ENCODE measurements around the gene TRPM3.

Gene TRPM3

DNA sequence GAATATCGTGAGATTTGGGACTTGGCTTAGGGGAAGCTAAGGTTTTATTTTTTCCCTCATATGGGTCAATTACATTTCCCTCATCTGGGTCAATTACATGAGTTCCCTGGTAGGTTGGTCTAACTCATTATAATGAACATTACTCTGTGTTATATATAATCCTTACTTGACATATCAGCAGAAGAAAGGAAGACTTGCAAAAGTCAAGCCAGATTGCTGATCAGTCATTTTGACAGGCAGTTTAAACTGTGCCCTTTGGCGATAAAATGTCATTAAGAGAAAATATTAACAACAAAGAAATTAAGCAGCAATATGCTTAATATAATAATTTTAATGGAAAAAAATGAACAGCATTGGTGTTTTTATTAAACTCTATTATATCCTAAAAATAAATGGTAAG, 23.1 kb upstream of the TRPM3 start:
- H3K4me3 ChIP-seq (ENCODE audit: low read depth, low read length): no peak overlapping the region
- TF ChIP-seq, protein P1, sequence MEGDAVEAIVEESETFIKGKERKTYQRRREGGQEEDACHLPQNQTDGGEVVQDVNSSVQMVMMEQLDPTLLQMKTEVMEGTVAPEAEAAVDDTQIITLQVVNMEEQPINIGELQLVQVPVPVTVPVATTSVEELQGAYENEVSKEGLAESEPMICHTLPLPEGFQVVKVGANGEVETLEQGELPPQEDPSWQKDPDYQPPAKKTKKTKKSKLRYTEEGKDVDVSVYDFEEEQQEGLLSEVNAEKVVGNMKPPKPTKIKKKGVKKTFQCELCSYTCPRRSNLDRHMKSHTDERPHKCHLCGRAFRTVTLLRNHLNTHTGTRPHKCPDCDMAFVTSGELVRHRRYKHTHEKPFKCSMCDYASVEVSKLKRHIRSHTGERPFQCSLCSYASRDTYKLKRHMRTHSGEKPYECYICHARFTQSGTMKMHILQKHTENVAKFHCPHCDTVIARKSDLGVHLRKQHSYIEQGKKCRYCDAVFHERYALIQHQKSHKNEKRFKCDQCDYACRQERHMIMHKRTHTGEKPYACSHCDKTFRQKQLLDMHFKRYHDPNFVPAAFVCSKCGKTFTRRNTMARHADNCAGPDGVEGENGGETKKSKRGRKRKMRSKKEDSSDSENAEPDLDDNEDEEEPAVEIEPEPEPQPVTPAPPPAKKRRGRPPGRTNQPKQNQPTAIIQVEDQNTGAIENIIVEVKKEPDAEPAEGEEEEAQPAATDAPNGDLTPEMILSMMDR (IDR thresholded peaks at IDR 0.05; ENCODE audit: insufficient read depth, low read depth, low read length, missing control alignments): no peak
- no peak for DNase-seq (ENCODE audit: low read depth)

DNA sequence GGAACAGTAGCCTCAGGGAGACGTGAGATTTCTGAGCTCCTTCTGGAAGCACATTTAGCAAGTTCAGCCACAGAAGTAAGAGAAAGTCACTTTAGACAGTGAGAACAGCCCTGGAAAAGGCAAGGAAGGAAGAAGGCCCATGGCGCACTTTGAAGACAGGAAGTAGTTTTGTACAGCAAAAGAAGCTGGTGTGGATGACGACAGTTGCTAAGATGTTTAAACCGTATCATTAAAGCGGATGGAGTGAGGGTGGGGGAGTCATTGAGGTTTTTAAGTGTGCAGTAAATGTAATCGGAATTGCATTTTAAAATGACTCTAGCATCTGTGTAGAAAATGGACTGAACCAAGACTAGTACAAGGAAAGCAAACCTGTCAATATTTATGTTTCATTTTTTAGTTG, 15.3 kb upstream of the TRPM3 start:
- TF ChIP-seq, protein P1 (IDR thresholded peaks at IDR 0.05; ENCODE audit: insufficient read depth, low read depth, low read length, missing control alignments): no peak
- no peak for DNase-seq (ENCODE audit: low read depth)

DNA sequence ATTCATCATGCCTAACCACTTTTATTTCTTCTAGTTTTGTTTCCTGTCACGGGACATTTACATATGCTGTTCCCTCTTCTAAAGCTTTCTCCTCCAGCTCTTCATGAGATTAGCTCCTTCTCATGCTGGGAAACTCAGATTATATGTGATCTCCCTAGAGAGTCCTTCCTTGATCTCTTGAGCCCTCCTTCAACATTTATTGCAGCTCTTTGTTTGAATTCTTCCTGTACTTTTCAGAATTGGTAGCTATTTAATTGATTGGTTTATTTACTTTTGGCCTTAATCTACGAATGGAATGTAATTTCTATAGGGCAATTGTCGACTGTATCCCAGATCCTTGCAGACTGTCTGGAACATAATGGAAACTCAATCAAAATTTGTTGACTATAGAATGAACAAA, 9.7 kb upstream of the TRPM3 start:
- H3K4me3 ChIP-seq (ENCODE audit: low read depth, low read length): no peak overlapping the region

More for the DNA sequence above, 15.3 kb upstream of the TRPM3 start:
- H3K4me3 ChIP-seq (ENCODE audit: low read depth, low read length): no peak overlapping the region

DNA sequence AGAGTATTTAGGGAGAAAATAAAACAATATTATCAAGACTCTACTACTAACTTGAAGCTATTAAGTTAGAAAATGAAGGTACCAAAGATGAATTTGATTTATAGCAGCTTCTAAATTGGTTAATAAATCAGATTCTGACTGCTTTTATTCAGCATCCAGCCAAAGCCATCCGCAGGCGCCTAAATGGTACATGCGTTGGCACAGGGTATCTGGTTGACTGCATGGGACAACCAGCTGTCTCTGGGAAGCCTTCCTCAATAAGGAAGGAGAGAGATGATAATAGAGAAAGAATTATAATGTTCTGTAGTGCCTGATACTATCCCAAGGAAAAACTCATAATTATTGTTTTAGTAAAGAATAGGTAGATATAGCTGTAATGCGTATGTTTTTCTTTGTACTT, 9.1 kb upstream of the TRPM3 start:
- no peak overlapping the region for H3K4me3 ChIP-seq (ENCODE audit: low read depth, low read length)
- no peak for DNase-seq (ENCODE audit: low read depth)
- TF ChIP-seq, protein P1 (IDR thresholded peaks at IDR 0.05; ENCODE audit: insufficient read depth, low read depth, low read length, missing control alignments): no peak

More for the DNA sequence above, 9.7 kb upstream of the TRPM3 start:
- no peak for DNase-seq (ENCODE audit: low read depth)
- TF ChIP-seq, protein P1 (IDR thresholded peaks at IDR 0.05; ENCODE audit: insufficient read depth, low read depth, low read length, missing control alignments): no peak

DNA sequence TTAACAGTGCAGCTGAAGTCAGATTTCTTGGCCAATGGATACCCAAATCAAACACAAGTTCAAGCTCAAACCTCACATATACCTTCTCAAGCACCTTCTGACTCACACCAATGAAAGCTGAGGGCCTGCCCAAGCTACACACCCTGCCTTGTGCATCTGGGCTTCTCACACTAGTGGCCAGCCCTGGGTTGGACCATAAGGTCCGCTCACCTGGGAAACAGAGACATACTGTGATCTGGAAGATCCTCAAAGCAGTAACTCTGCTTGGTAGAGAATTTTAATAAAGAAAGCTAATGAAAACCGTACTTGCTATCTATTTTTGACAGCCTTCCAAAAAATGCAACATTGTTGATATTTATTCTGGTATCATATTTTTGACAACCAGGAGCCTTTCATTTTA, 7.4 kb upstream of the TRPM3 start:
- no peak for DNase-seq (ENCODE audit: low read depth)
- TF ChIP-seq, protein P1 (IDR thresholded peaks at IDR 0.05; ENCODE audit: insufficient read depth, low read depth, low read length, missing control alignments): no peak
- no peak overlapping the region for H3K4me3 ChIP-seq (ENCODE audit: low read depth, low read length)

DNA sequence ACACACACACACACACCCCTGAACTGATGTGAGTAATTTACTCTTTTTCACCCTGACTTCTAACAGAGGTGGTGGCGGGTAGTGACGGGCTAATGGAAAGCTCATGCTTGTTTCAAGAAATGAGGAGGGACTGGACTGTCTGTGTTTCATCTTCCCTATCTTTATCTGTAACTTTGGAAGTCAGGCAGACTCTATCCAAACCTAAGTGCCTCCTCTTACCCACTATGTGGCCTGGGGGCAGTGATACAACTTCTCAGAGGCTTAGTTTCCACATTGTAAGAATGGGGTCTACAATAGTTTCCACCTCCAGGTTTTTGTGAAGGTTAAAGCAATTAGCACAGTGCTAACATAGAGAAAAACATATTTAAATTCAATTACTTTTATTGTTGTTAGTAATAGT, 5.9 kb upstream of the TRPM3 start:
- TF ChIP-seq, protein P1 (IDR thresholded peaks at IDR 0.05; ENCODE audit: insufficient read depth, low read depth, low read length, missing control alignments): no peak
- DNase-seq (ENCODE audit: low read depth): no peak
- no peak overlapping the region for H3K4me3 ChIP-seq (ENCODE audit: low read depth, low read length)

DNA sequence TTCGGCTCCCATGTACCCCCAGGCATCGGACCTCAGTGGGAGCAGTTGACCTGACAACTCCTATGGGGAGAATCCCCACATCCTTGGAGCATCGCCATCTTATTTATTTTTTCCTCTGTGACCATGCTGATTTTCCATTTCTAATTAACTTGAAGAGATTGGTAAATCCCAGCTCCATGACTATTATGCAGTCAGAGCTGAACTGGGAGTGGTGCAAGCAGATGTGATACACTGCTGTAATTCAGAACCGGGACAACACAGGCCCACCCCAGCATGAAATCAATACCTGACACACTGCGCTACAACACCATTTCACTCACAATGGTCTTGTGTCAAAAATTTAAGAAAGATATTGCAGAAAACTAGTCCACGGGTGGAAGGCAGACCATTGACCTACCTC, 1.0 kb upstream of the TRPM3 start:
- H3K4me3 ChIP-seq (ENCODE audit: low read depth, low read length): no peak overlapping the region
- DNase-seq (ENCODE audit: low read depth): no peak
- TF ChIP-seq, protein P1 (IDR thresholded peaks at IDR 0.05; ENCODE audit: insufficient read depth, low read depth, low read length, missing control alignments): no peak
